IMR-90 (cell line): ENCODE results near the gene LRRC4. TPM values are rescaled to one million over a fixed set of nuclear protein-coding genes. Genes with fewer than 3 reads are reported as not detected.

ENCODE experiments used
- ATAC-seq: fragments of 200-7000 bp; cut with Tn5 transposase; 2 replicates; pipeline ENCODE4 v1.9.1; 2020; ENCODE audit warnings: low read depth, mild to moderate bottlenecking, moderate library complexity
- BruUV-seq: library from RNA; stranded (reverse); fragments of 400-500 nt; replicated peaks from 2 replicates; lab custom pipeline; 2021; lab: Mats Ljungman, UMichigan
- CTCF ChIA-PET: fragments of 300-600 bp; formaldehyde crosslinking; extraction: SDS; loops from one replicate; lab custom pipeline; 2021; ENCODE audit warnings: antibody characterized with exemption; lab: Yijun Ruan, JAX
- POLR2A ChIA-PET: fragments of 300-600 bp; sonication (Branson Sonifier 250); formaldehyde crosslinking; loops from one replicate; lab custom pipeline; 2022; ENCODE audit warnings: antibody characterized with exemption; ENCODE audit not compliant: unreplicated experiment; lab: Charles Lee
- DNase-seq: peaks from one replicate; pipeline ENCODE4 v3.0.0; 2013
- H2AFZ ChIP-seq: replicated peaks from 2 replicates; pipeline ENCODE3; 2013; ENCODE audit warnings: low read length, mild to moderate bottlenecking; ENCODE audit not compliant: poor library complexity
- H2AK5ac ChIP-seq: 2 replicates; pipeline ENCODE4 v1.6.1; 2013; ENCODE audit warnings: low read depth, low read length, inconsistent platforms
- H2AK9ac ChIP-seq: replicated peaks from 2 replicates; pipeline ENCODE3; 2013; ENCODE audit warnings: mild to moderate bottlenecking, low read depth, low read length, moderate library complexity; ENCODE audit not compliant: poor library complexity
- H2BK120ac ChIP-seq: 2 replicates; pipeline ENCODE4 v1.6.1; 2013; ENCODE audit warnings: low read depth, low read length, inconsistent platforms
- H2BK15ac ChIP-seq: 3 replicates; pipeline ENCODE4 v1.6.1; 2013; ENCODE audit warnings: low read depth, low read length, inconsistent platforms
- H2BK20ac ChIP-seq: 2 replicates; pipeline ENCODE4 v1.6.1; 2013; ENCODE audit warnings: low read depth, mild to moderate bottlenecking, inconsistent platforms, low read length, moderate library complexity
- H2BK5ac ChIP-seq: 2 replicates; pipeline ENCODE4 v1.6.1; 2013; ENCODE audit warnings: mild to moderate bottlenecking, low read depth, low read length, inconsistent platforms; ENCODE audit not compliant: poor library complexity, severe bottlenecking
- H3K14ac ChIP-seq: replicated peaks from 2 replicates; pipeline ENCODE4 v1.6.1; 2013; ENCODE audit warnings: low read depth, low read length, inconsistent platforms
- H3K18ac ChIP-seq: 2 replicates; pipeline ENCODE4 v1.6.1; 2013; ENCODE audit warnings: low read depth, low read length, control low read depth
- H3K23ac ChIP-seq: 2 replicates; pipeline ENCODE4 v1.6.1; 2013; ENCODE audit warnings: low read depth, low read length, inconsistent platforms
- H3K27ac ChIP-seq: 2 replicates; pipeline ENCODE4 v1.5.1; 2013; ENCODE audit warnings: mild to moderate bottlenecking, control low read depth, low read length; ENCODE audit not compliant: insufficient read depth
- H3K27me3 ChIP-seq: 2 replicates; pipeline ENCODE4 v1.6.1; 2013; ENCODE audit warnings: low read length; ENCODE audit not compliant: control insufficient read depth, insufficient read depth
- H3K36me3 ChIP-seq: 2 replicates; pipeline ENCODE4 v1.6.1; 2013; ENCODE audit warnings: low read length, mixed read lengths; ENCODE audit not compliant: control insufficient read depth, insufficient read depth
- H3K4ac ChIP-seq: 2 replicates; pipeline ENCODE4 v1.6.1; 2013; ENCODE audit warnings: low read depth, low read length, inconsistent platforms
- H3K4me1 ChIP-seq: 2 replicates; pipeline ENCODE4 v1.6.1; 2013; ENCODE audit warnings: low read length, mixed read lengths; ENCODE audit not compliant: control insufficient read depth, insufficient read depth
- H3K4me2 ChIP-seq: 2 replicates; pipeline ENCODE4 v1.6.1; 2013; ENCODE audit warnings: low read depth, mild to moderate bottlenecking, control low read depth, low read length, moderate library complexity
- H3K4me3 ChIP-seq: 2 replicates; pipeline ENCODE4 v1.5.1; 2013; ENCODE audit warnings: low read depth, mild to moderate bottlenecking, control low read depth, low read length, moderate library complexity; ENCODE audit not compliant: insufficient read depth
- H3K56ac ChIP-seq: 2 replicates; pipeline ENCODE4 v1.6.1; 2013; ENCODE audit warnings: low read length, inconsistent platforms; ENCODE audit not compliant: insufficient read depth; ENCODE audit errors: extremely low read depth
- H3K79me1 ChIP-seq, 2 experiments: 2 replicates each; pipeline ENCODE4 v1.6.1; 2013; ENCODE audit warnings: low read length in 2 of 2, inconsistent platforms in 1 of 2, low read depth in 1 of 2
- H3K9ac ChIP-seq: 2 replicates; pipeline ENCODE4 v1.6.1; 2013; ENCODE audit warnings: low read depth, low read length, control low read depth
- H3K9me1 ChIP-seq: 2 replicates; pipeline ENCODE4 v1.6.1; 2013; ENCODE audit warnings: low read length, inconsistent platforms; ENCODE audit not compliant: insufficient read depth
- H3K9me3 ChIP-seq: 2 replicates; pipeline ENCODE4 v1.6.1; 2013; ENCODE audit warnings: low read length; ENCODE audit not compliant: control insufficient read depth, insufficient read depth
- H4K20me1 ChIP-seq: 2 replicates; pipeline ENCODE4 v1.6.1; 2013; ENCODE audit warnings: low read length, inconsistent platforms; ENCODE audit not compliant: insufficient read depth
- H4K5ac ChIP-seq: 2 replicates; pipeline ENCODE4 v1.6.1; 2013; ENCODE audit warnings: mild to moderate bottlenecking, low read depth, low read length, control low read depth
- H4K8ac ChIP-seq, 2 experiments: 2 replicates each; pipeline ENCODE4 v1.6.1; 2013; ENCODE audit warnings: low read depth in 2 of 2, low read length in 2 of 2, control low read depth in 1 of 2, inconsistent platforms in 1 of 2
- H4K91ac ChIP-seq: 2 replicates; pipeline ENCODE4 v1.6.1; 2013; ENCODE audit warnings: low read depth, low read length, inconsistent platforms; ENCODE audit not compliant: insufficient read depth
- BHLHE40 ChIP-seq: fragments of 150-350 bp; IDR thresholded peaks from 2 replicates; pipeline ENCODE4 v1.6.1; 2016; ENCODE audit warnings: mild to moderate bottlenecking, low read depth, low read length
- CHD1 ChIP-seq: IDR thresholded peaks from 2 replicates; pipeline ENCODE4 v1.6.1; 2012; ENCODE audit warnings: low read depth, low read length, improper control_type of control experiment
- CTCF ChIP-seq: conservative IDR thresholded peaks from 2 replicates; pipeline ENCODE4 v1.5.1; 2012; ENCODE audit warnings: mild to moderate bottlenecking, low read depth, low read length, improper control_type of control experiment
- FOS ChIP-seq: fragments of 150-350 bp; IDR thresholded peaks from 2 replicates; pipeline ENCODE4 v1.6.1; 2016; ENCODE audit warnings: low read depth, low read length
- MAFK ChIP-seq: IDR thresholded peaks from 2 replicates; pipeline ENCODE4 v1.6.1; 2012; ENCODE audit warnings: low read depth, low read length, improper control_type of control experiment
- MAZ ChIP-seq: IDR thresholded peaks from 2 replicates; pipeline ENCODE4 v1.6.1; 2012; ENCODE audit warnings: low read depth, mild to moderate bottlenecking, low read length, improper control_type of control experiment, moderate library complexity, borderline replicate concordance
- RCOR1 ChIP-seq: IDR thresholded peaks from 2 replicates; pipeline ENCODE4 v1.6.1; 2012; ENCODE audit warnings: mild to moderate bottlenecking, low read length, improper control_type of control experiment; ENCODE audit not compliant: insufficient replicate concordance
- RFX5 ChIP-seq: IDR thresholded peaks from 2 replicates; pipeline ENCODE4 v1.8.0; 2012; ENCODE audit warnings: low read depth, mild to moderate bottlenecking, low read length, moderate library complexity
- SMC3 ChIP-seq: fragments of 150-350 bp; IDR thresholded peaks from 2 replicates; pipeline ENCODE4 v1.6.1; 2016; ENCODE audit warnings: low read depth, mild to moderate bottlenecking, antibody characterized with exemption, low read length, moderate library complexity
- USF2 ChIP-seq: fragments of 150-350 bp; IDR thresholded peaks from 2 replicates; pipeline ENCODE4 v1.6.1; 2017; ENCODE audit warnings: mild to moderate bottlenecking, antibody characterized with exemption, low read length, low read depth
- WGBS, 2 experiments: methylation state at CpG; one replicate each; pipeline versions ENCODE4 v1.1.5 to v1.1.7; 2013; ENCODE audit warnings: missing lambda C conversion rate in 2 of 2; ENCODE audit not compliant: insufficient read length in 1 of 2; ENCODE audit errors: extremely low coverage in 2 of 2; 5-methylcytosine and 5-hydroxymethylcytosine counted together
- dilution Hi-C: fragments of 300-500 bp; cut with HindIII; formaldehyde crosslinking; loops from one replicate; pipeline ENCODE4 v1.14.3; 2018; ENCODE audit warnings: low sequenced_read_pairs; ENCODE audit not compliant: unreplicated experiment
- in situ Hi-C: fragments of 300-500 bp; cut with MboI; formaldehyde crosslinking; loops from 3 replicates; pipeline ENCODE4 v1.14.3; 2019; ENCODE audit warnings: low sequenced_read_pairs, inconsistent platforms, mixed read lengths
- intact Hi-C: fragments of 100-400 bp; cut with micrococcal nuclease; formaldehyde crosslinking; loops from 2 replicates; pipeline ENCODE4 v1.10.0; 2022
- polyA plus RNA-seq, 3 experiments: library from polyadenylated mRNA; depleted of rRNA; stranded (reverse); fragments of >200 nt; gene quantifications; 2 replicates each; pipeline ENCODE4 v1.2.3, GENCODE V29; 2012; ENCODE audit warnings: low replicate concordance in 1 of 3
- total RNA-seq: library from RNA; depleted of rRNA; stranded (reverse); fragments of >200 nt; gene quantifications from 2 replicates; pipeline ENCODE4 v1.2.3, GENCODE V29; 2012

Gene LRRC4
- total and polyA plus RNA-seq, 2 of the 4 experiments (the other 2 are of a cell fraction), result 0.54 to 0.55 TPM

- Histone ChIP-seq H4K5ac (no peak overlapping the region), H3K56ac (no peak overlapping the region), H3K9me1 (peaks cover 30% of the 10 kb centered on the region), H2AK5ac (no peak overlapping the region), H4K91ac (no peak overlapping the region), H3K14ac (peak overlapping the region; percentile 27; the same call in 1 of the 2 replicates), H3K79me1 (peaks cover 44 to 78% of the 10 kb centered on the region in 2 experiments), H3K4me3 (no peak overlapping the region), H4K8ac (no peak overlapping the region), H3K27ac (peak overlapping the region; percentile 63; the same call in 1 of the 2 replicates), H2BK20ac (peak overlapping the region; percentile 18; the same call in 1 of the 2 replicates), H3K27me3 (no peaks in the 10 kb centered on the region), H2BK15ac (no peak overlapping the region), H2BK5ac (no peak overlapping the region), H3K9ac (no peak overlapping the region), H3K4ac (peak overlapping the region; percentile 16; the same call in 1 of the 2 replicates), H3K23ac (peak overlapping the region; percentile 76), H2BK120ac (no peak overlapping the region; the same call in 1 of the 2 replicates), H3K4me1 (peaks cover 13% of the 10 kb centered on the region), H4K20me1 (peaks cover 46% of the 10 kb centered on the region), H2AFZ (no peak overlapping the region), H3K18ac (no peak overlapping the region), H2AK9ac (no peak overlapping the region), H3K9me3 (no peaks in the 10 kb centered on the region), H3K36me3 (peaks cover 17% of the 10 kb centered on the region), H3K4me2 (peak overlapping the region; percentile 49)
- no TSS peak for BruUV-seq
- dilution Hi-C loops, result no loop called here
- in situ Hi-C loops, result no loop called here
- CTCF ChIA-PET, result interaction anchor here (1.2 kb wide), 1 partner anchor 15 kb away, joined by 5 read pairs; no protein-coding TSS in a partner anchor
- no peak for TF ChIP-seq USF2
- TF ChIP-seq RFX5, result no peak
- no peak for TF ChIP-seq SMC3
- TF ChIP-seq CTCF, result no peak
- TF ChIP-seq FOS, result no peak
- no peak for TF ChIP-seq BHLHE40
- no peak for TF ChIP-seq MAFK
- TF ChIP-seq MAZ, result no peak
- TF ChIP-seq RCOR1, result no peak
- TF ChIP-seq CHD1, result no peak
- peak; percentile 72 for DNase-seq
- no CpG with 5 or more reads among the region's 3 CpGs for WGBS, 2 experiments
- ATAC-seq, result peak; percentile 80
- intact Hi-C loops, result no loop called here
- POLR2A ChIA-PET, result interaction anchor here (0.6 kb wide), 1 partner anchor 116 kb away, joined by 9 read pairs; no protein-coding TSS in a partner anchor
Measured at GRCh38 chr7:127995156-127995880, 35.9 kb downstream of the LRRC4 start.
